Measurements from ENCODE around the gene SPTBN5.

DNA sequence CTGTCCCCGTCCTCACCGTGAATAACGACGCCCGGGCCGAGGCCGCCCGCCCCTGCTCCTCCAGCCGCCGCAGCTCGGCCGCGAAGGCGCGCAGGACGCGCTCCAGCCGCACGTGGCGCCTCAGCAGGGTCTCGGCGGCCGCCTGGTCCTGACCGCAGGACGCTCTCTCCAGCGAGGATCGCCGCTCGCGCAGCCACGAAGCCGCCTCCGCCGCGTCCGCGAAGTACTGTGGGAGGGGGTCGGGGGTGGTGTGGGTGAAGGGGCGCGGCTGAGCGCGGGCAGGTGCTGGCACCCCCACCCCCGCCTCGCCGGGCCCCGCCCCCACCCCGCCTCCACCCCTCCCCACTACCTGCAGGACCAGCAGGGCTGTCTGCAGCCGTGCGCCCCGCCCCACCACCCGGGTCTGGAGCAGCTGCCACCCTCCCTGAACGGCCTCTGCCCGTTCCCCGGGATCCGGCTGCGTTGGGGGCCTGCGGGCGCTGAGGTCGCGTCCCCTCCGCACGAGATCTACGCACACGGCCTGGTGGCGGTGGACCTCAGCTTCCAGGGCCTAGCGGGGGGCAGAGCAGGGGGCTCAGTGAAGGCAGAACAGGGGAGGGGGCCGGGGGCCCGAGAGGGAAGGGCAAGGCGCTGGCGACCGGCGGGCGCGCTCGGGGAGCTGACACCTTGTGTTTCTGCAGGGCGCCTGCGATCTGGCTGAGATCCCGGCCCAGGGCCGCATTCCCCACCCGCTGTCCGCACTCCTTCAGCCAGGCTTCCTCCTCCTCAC is 11.7 kb downstream of the SPTBN5 start:
- TF ChIP-seq MXI1 (IDR thresholded peaks at IDR 0.05; ENCODE audit: low read depth, low read length) (no peak), RAD51 (IDR thresholded peaks at IDR 0.05) (no peak), CREB1 (IDR thresholded peaks at IDR 0.05; ENCODE audit: low read depth) (no peak), BACH1 (IDR thresholded peaks at IDR 0.05; ENCODE audit: borderline replicate concordance) (no peak), SPI1 (IDR thresholded peaks at IDR 0.05; ENCODE audit: borderline replicate concordance, insufficient read depth, low read depth, low read length) (no peak)
- TF ChIP-seq, protein P1, sequence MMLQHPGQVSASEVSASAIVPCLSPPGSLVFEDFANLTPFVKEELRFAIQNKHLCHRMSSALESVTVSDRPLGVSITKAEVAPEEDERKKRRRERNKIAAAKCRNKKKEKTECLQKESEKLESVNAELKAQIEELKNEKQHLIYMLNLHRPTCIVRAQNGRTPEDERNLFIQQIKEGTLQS (IDR thresholded peaks at IDR 0.05; ENCODE audit: borderline replicate concordance, extremely low read depth, low read depth, low read length): no peak
- TF ChIP-seq, protein P2, sequence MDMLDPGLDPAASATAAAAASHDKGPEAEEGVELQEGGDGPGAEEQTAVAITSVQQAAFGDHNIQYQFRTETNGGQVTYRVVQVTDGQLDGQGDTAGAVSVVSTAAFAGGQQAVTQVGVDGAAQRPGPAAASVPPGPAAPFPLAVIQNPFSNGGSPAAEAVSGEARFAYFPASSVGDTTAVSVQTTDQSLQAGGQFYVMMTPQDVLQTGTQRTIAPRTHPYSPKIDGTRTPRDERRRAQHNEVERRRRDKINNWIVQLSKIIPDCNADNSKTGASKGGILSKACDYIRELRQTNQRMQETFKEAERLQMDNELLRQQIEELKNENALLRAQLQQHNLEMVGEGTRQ (IDR thresholded peaks at IDR 0.05; ENCODE audit: borderline replicate concordance, low read depth, low read length): no peak
- TF ChIP-seq, protein P3, sequence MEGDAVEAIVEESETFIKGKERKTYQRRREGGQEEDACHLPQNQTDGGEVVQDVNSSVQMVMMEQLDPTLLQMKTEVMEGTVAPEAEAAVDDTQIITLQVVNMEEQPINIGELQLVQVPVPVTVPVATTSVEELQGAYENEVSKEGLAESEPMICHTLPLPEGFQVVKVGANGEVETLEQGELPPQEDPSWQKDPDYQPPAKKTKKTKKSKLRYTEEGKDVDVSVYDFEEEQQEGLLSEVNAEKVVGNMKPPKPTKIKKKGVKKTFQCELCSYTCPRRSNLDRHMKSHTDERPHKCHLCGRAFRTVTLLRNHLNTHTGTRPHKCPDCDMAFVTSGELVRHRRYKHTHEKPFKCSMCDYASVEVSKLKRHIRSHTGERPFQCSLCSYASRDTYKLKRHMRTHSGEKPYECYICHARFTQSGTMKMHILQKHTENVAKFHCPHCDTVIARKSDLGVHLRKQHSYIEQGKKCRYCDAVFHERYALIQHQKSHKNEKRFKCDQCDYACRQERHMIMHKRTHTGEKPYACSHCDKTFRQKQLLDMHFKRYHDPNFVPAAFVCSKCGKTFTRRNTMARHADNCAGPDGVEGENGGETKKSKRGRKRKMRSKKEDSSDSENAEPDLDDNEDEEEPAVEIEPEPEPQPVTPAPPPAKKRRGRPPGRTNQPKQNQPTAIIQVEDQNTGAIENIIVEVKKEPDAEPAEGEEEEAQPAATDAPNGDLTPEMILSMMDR (IDR thresholded peaks at IDR 0.05 in 2 of 3, conservative IDR thresholded peaks at IDR 0.05 in 1 of 3; ENCODE audit: control insufficient read depth in 2 of 3, extremely low read depth in 1 of 3, insufficient read depth in 1 of 3, low read depth in 3 of 3, low read length in 3 of 3): no peak

Measured in GM12878 (cell line).